GM18951 (cell line): ENCODE data around the gene ARSD.
"Not testable (repeated sequence)": the region's sequence is repeated elsewhere in the genome, so short reads cannot be mapped to it uniquely, and the experiment has no call there.

Source experiments
- POLR2A ChIP-seq: IDR thresholded peaks from 4 replicates; pipeline ENCODE4 v1.6.1; 2011; ENCODE audit warnings: mild to moderate bottlenecking; ENCODE audit not compliant: insufficient read length, insufficient read depth; ENCODE audit errors: extremely low read depth
- in situ Hi-C: fragments of 300-500 bp; cut with MboI; formaldehyde crosslinking; loops from one replicate; pipeline ENCODE4 v1.12.0; 2022; ENCODE audit warnings: low sequenced_read_pairs, mixed read lengths, inconsistent platforms; ENCODE audit not compliant: unreplicated experiment

Gene ARSD

DNA sequence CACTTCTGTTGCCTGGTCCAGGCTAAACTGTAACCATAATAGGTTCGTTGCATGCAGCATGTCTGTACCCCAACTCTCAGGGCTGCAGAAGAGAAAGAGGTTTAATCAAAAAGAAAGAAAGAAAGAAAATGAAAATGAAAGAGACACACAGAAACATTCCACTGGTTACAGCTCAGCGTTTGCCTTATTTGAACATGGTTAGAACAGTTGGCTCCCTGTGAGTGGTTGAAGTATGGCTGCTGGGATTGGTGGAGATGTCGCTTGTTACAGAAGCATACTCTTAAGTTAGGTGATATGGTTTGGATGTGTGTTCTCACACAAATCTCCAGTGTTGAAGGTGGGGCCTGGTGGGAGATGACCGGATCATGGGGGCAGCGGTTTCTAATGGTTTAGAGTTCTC is 36.3 kb downstream of the ARSD start:
- in situ Hi-C loops = no loop called here
- TF ChIP-seq POLR2A = no peak

DNA sequence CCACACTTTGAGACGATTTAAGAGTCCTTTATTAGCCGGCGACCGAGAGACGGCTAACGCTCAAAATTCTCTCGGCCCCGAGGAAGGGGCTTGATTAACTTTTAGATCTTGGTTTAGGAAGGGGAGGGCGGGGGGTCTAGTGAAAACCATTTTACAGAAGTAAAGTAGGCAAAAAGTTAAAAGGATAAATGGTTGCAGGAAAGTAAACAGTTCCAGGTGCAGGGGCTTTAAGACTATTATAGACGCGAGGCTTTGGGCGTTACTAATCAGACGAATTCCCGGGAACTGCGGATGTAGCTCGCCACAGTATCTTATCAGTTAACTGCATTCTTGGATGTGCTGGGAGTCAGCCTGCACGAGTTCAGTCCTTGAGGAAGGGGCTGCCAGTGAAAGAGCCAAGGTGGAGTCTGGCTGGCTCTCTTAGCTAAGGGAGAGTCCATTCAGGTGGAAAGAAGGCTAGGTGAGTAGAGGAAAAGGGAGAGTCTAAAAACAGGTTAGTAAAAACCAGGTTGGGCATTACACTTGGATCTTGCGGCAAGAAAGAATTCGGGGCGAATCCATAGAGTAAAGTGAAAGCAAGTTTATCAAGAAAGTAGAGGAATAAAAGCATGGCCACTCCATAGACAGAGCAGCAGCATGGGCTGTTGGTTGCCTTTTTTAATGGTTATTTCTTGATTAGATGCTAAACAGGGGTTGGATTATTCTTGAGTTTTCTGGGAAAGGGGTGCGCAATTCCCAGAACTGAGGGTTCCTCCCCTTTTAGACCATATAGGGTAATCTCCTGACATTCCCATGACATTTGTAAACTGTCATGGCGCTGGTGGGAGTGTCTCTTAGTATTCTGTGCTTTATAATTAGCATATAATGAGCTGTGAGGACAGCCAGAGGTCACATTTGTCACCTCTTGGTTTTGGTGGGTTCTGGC is 38.3 kb downstream of the ARSD start:
- in situ Hi-C loops = not testable (repeated sequence)

DNA sequence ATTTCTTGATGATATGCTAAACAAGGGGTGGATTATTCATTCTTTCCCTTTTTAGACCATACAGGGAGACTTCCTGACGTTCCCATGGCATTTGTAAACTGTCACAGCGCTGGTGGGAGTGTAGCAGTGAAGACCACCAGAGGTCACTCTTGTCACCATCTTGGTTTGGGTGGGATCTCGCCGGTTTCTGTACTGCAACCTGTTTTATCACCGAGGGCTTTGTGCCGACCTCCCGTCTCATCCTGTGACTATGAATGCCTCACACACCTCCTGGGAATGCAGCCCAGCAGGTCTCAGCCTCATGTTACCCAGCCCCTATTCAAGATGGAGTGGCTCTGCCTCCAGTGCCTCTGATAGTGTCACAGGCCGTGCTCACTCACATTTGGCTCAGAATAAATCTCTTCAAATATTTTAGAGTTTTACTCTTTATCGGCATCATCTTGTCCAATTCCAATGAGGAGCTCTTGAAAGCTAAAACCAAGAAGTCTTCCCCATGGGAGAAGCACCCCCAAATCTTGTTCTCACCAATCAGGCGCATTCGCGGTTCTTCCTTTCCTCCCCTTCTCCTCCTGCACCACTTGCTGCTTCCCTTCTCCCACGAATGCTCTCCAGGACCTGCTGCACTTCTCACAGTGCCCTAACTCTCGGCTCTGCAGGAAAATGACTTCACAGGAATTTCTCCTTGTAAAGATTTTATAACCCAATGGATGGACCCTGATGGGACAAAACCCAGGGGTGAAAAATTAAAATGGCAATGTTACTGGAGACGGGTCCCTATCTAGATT is 39.2 kb downstream of the ARSD start:
- in situ Hi-C loops = not testable (repeated sequence)

DNA sequence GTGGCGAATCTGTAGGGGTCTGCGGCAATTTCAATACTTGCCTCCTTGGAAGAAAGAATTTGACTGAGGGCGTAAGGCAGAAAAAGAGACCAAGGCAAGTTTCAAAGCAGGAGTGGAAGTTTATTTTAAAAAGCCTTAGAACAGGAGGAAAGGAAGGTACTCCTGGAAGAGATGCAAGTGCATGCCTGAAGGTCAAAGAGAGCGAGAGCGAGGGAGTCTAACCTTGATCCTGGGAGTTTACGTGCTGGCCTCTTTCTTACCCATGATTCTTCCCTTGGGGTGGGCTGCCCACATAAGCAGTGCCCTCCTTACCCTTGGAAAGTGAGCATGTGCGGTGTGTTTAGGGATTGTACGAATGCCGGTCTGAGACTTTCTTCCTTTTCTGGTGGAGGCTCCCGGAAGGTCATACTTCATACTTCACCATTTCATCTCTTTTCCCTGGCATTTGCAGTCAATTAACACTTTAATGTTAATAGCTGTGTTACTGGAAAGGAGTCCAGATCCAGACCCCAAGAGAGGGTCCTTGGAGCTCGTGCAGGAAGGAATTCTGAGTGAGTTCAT is 40.0 kb downstream of the ARSD start:
- in situ Hi-C loops = no loop called here
- no peak for TF ChIP-seq POLR2A

DNA sequence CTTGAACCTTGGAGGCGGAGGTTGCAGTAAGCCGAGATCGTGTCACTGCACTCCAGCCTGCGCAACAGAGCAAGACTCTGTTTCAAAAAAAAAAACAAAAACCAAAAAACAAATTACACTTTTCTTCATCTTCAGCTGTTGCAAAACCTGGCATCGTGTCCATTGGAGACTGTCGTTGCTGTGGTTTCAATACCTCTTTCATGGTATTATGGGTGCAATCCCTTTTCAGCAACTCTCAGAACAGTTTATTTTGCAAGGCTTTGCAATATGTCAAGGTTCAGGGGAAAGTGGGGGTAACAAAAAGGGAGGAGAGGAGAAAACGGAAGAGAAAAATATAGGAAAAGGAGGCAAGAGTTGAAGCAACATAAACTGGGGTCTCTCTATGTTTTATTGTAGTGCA is 40.8 kb downstream of the ARSD start:
- TF ChIP-seq POLR2A = no peak
- in situ Hi-C loops = no loop called here

DNA sequence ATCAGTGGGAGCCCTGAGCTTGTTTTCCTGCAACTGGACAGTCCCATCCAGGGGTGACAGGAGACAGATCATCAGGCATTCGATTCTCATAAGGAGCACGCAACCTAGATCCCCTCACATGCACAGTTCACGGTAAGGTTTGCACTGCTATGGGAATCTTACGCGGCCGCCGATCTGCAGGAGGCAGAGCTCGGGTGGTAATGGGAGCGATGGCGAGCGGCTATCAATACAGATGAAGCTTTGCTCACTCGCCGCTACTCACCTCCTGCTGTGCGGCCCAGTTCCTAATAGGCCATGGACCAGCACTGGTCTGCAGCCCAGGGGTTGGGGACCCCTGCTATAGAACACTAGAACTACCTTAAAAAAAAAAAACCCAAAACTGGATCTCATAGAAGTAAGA is 45.4 kb downstream of the ARSD start:
- no peak for TF ChIP-seq POLR2A
- in situ Hi-C loops = no loop called here

DNA sequence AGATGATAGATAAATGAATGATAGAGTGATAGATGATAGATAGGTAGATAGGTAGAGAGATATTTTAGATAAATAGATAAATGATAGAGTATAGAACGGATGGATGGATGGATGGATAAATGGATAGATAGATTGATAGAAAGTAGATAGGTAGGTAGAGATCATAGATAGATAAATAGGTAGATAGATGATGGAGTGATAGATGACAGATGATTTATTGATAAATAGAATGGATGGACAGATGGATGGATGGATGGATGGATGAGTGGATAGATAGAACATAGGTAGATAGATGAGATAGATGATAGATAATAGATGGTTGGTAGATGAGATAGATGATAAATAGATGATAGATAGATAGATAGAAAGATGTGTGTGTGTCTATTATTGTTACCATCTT is 49.5 kb downstream of the ARSD start:
- no peak for TF ChIP-seq POLR2A
- in situ Hi-C loops = no loop called here

DNA sequence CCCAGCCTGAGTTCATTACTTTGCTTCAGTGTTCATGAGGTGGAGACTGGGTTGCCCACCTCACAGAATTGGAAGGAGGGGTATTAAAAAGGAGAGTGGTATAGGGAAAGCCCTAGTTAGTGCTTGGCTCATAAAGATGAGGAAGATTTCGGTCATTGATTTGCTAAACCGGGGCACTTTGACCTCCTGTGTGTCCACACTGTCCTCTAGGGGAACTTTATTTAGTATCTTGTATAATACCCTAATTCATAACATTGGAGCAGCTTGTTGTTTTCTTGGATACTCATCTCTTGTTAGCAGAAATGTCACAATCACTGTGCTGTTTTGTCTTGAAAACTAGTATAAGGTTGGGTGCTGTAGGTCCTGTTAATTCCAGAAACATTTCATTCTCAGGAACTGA is 50.6 kb downstream of the ARSD start:
- TF ChIP-seq POLR2A = no peak
- in situ Hi-C loops = no loop called here

DNA sequence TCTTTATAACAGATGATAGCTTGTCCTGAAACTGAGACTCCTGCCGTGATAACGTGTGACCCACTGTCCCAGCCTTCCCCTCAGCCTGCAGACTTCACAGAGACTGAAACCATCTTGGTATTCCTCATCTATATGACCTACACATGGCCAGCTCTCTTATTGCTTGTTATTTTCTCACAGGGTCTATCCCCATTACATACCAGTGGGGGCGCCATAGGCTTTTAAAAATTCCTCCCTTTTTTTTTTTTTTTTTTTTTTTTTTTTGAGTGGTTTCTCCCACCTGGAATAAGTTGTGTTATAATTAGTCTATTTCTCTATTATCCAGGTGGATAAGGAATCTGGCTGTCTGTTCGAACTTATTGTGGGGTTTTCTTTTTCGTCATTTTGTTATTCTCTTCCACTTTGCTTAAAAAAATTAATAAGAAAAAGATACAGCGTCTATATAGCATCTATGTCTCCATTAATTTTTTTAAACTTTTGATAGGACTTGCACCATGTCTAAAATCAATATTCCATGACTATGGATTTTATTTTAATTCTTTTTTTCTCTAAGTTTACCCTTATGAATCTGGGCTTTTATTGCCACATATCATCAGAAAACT is 53.2 kb downstream of the ARSD start:
- in situ Hi-C loops = no loop called here
- no peak for TF ChIP-seq POLR2A

DNA sequence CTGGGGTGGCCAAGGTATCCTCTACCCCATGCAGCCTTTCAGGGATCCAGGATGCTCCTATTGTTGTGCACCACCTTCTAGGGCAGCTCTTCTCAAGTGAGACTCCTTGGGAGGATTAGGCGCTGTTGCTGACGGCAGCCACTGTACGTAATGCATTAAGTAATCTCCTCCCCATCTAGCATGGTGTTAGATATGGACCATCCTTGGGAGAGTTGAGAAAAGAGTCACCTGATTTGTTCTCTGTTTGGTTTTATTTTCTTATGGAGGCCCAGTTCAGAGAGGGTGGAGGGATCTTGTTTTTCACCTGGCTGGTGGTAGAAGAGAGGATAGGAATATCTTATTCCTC is 54.0 kb downstream of the ARSD start:
- TF ChIP-seq POLR2A = no peak
- in situ Hi-C loops = no loop called here

DNA sequence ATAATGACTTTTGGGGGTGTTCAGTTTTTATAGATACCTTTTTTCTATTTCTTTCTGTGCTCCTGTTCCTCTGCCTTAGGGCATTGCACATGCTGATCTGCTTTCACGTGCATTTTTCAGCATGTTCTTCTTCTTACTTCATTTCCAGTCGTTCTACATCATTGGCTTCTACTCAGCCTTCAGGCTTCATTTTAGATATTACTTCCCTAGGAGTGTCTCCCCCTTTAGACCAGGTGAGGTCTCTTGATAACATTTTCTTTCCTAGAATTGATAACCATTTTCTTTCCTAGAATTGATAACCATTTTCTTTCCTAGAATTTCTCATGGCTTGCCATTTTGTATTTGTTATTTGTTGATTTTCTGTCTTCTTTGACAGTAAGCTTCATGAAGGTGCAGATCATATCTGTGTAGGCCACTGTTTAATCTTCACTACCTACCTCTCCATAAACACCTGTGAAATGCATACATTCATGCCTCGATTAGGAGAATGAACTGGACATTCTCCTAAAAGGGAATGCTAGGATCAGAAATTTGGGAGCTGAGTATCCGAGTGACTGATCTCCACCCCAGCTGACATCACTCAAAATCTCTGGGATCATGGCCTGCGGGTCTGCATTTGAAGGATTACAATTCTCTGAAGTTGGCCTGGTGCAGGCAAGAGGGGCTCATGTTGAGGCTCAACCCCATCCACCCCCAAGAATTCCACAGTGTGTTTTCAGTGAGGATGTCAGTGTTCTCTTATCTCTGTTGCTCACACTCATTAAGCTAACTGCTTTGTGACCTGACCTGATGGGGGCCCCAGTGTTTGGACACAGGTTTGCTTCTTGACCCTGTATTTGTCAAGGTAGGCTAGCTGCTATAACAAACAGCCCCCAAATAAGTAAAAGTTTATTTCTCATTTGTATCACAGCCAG is 54.7 kb downstream of the ARSD start:
- in situ Hi-C loops = no loop called here
- TF ChIP-seq POLR2A = no peak

DNA sequence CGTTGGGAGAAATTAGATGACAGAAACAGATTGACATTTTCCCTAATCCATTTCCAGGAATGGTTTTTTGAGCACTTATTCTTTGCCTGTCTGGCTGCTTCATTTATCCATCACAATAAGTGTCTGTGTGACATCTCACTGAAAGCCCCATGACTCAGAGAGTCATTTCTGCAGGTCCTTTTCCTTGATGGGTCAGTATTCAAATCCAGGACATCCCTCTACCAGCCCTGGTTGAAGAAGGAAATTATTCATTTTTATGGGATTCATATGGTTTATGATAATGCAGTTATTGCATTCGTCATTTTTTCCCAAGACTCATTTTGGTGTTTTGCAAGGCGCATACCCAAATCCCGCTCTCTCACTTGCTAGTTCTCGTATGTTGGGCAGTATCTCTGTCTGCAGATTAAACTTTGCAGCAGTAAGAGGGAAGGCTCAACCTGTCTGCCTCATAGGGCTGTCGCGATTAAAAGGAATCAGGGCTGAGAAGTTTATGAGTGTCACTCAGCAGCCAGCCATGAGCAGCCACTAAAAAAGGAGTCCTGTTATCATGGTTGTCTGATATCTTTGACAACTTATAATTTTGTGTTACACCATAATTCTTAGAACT is 56.4 kb downstream of the ARSD start:
- in situ Hi-C loops = no loop called here
- TF ChIP-seq POLR2A = no peak
